Measurements from ENCODE around the gene MAP7D2.

DNA sequence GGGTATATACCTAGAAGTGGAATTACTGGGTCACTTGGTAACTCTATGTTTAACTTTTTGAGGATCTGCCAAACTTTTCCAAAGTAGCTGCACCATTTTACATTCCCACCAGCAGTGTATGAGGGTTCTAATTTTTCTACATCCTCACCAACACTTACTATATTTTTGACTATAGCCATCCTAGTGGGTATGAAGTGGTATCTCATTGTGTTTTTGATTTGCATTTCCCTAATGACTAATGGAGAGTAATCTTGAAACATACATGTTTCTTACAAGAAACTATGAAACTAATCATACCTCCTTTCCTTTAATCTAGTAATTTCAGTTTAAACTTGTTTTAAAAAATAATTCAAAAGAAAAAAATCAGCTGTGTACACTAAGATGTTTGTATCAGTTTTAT is 143.7 kb downstream of the MAP7D2 start:
- no peak for TF ChIP-seq HEY1 (CRISPR knock-in tag; IDR thresholded peaks at IDR 0.05; ENCODE audit: borderline replicate concordance)
- TF ChIP-seq CTBP1 (IDR thresholded peaks at IDR 0.05; ENCODE audit: borderline replicate concordance) = no peak
- no peak for TF ChIP-seq PTBP1 (IDR thresholded peaks at IDR 0.05; ENCODE audit: low read depth, low read length)
- TF ChIP-seq EZH2 (IDR thresholded peaks at IDR 0.05; ENCODE audit: borderline replicate concordance, low read depth, low read length) = no peak
- TF ChIP-seq, protein P1, sequence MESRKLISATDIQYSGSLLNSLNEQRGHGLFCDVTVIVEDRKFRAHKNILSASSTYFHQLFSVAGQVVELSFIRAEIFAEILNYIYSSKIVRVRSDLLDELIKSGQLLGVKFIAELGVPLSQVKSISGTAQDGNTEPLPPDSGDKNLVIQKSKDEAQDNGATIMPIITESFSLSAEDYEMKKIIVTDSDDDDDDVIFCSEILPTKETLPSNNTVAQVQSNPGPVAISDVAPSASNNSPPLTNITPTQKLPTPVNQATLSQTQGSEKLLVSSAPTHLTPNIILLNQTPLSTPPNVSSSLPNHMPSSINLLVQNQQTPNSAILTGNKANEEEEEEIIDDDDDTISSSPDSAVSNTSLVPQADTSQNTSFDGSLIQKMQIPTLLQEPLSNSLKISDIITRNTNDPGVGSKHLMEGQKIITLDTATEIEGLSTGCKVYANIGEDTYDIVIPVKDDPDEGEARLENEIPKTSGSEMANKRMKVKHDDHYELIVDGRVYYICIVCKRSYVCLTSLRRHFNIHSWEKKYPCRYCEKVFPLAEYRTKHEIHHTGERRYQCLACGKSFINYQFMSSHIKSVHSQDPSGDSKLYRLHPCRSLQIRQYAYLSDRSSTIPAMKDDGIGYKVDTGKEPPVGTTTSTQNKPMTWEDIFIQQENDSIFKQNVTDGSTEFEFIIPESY (CRISPR knock-in tag; IDR thresholded peaks at IDR 0.05) = no peak
- TF ChIP-seq, protein P2, sequence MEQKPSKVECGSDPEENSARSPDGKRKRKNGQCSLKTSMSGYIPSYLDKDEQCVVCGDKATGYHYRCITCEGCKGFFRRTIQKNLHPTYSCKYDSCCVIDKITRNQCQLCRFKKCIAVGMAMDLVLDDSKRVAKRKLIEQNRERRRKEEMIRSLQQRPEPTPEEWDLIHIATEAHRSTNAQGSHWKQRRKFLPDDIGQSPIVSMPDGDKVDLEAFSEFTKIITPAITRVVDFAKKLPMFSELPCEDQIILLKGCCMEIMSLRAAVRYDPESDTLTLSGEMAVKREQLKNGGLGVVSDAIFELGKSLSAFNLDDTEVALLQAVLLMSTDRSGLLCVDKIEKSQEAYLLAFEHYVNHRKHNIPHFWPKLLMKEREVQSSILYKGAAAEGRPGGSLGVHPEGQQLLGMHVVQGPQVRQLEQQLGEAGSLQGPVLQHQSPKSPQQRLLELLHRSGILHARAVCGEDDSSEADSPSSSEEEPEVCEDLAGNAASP (IDR thresholded peaks at IDR 0.05) = no peak
